HG03354 (cell line): Measurements from ENCODE around the gene PARD3B.

ENCODE experiments used
- ATAC-seq: cut with Tn5 transposase; IDR thresholded peaks from one replicate; pipeline ENCODE4 v1.9.1; 2021; ENCODE audit warnings: mild to moderate bottlenecking; ENCODE audit not compliant: unreplicated experiment, poor library complexity, severe bottlenecking

Gene PARD3B

DNA sequence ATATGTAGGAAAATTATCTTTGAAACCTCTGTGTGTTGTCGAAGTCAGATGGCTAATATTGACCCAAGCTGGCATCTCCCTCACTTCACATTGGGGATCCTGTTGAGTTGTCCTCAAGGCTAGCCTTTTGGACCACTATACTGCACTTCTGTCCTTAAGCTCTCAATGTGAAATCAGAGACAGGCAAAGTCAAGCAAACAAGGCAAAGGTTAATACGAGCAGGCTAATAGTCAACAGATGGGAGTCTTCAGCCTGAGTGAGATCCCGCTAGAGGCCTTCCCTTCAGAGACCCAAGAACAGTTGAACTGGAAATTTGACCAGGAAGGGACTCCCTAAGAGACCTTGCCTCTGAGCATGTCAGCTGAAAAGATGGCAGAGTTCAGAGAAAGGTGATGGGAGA, 475.4 kb downstream of the PARD3B start:
- no peak for ATAC-seq

GRCh38 chr2:205022841-205023240, 477.6 kb downstream of the PARD3B start:
- no peak for ATAC-seq

DNA sequence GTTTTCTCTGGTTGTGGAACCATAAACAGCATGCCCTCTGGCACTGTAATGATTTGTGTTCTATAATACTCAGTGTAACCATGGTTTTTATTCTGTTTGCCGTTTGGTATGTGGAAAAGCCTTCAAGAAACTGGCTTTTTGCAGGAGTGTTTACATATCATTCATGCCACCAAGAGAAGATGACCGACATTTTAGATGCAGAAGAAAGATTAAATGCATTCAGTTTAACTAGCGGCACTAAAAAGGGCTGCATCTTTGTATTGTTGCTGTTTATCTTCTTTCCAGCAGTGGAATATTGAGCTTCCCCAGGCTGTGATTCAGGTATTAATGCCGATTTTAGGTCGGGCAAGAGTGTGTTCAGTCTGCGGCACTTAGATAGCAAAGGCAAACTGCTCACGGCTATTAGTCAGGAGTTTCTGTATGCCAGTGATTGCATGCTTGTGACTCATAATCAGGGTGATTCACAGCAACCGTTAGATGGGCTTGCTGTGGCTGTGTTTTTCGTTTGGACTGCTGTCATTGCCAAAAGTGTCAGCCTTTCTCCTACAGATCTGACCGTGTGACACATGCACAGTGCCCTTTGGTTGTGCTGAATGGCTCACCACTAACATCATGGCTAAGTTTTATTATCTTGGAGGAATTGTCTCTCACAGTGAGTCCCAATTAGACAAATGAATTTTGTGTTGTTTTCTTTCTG, 479.7 kb downstream of the PARD3B start:
- no peak for ATAC-seq

DNA sequence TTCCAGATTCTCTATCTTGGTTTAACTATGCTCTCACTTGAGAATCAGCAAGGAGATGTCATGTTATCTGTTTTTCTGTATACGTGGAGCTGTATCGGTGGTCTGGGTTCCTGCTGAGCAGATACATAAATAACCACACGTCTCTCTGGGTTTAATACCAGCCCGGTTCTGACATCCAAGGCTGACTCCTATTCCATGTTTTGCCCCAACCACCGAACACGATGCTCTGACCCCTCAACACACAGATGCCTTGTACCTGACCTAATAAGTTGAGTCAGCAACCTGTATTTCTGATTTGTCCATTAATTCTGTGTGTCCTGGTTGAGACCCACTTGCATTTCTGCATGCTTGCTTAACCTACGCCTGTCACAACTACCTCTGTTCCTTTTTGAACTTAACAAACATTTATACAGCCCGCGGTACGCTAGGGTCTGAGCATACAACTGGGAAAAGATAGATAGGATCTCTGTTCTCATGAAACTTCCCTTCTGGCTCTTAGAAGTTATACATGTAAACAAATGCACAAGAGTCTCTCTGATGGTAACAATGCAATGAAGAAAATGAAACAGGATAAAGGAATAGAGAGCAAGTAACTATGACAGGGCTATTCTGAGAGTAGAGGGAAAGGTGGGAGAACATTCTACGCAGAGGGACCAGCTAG, 480.4 kb downstream of the PARD3B start:
- ATAC-seq = no peak

DNA sequence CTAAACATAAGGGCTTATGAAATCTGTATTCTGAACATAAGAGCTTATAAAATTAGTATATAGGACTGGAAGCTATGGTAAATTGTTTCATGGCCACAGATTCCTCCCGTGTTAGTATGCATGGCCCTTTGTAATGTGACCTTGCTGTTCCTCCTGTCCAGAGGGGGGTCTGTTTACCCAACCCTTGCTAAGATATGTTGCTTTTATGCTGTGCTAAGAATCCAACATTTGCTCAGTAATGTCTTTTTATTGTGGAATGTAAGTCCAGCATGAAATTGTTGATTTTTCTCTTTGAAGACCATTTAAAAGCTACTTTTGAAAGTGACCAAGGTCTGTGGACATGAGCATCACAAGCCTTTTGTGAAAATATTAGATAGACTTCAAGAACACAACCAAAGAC, 485.4 kb downstream of the PARD3B start:
- no peak for ATAC-seq

DNA sequence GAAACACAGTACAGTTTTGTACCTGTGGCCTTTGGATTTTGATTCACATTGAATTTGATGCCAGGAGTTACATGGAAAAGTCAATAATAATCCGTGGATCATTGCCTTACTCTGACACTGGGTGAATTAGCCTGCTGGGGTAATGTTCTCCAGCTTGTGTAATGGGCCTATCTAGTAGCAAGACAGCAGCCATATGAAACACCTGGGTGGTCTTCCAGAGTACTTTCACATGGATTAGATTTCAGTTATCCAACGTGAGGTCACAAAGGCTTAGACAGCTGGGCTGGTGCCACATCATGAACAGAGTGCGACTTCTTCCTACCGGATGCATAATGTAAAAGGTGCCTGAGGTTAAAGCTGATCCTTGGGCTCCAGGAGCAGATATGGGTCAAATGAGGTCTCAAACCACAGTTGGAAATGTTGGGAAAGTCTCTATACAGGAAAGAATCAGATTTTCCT, 486.8 kb downstream of the PARD3B start:
- ATAC-seq = no peak

DNA sequence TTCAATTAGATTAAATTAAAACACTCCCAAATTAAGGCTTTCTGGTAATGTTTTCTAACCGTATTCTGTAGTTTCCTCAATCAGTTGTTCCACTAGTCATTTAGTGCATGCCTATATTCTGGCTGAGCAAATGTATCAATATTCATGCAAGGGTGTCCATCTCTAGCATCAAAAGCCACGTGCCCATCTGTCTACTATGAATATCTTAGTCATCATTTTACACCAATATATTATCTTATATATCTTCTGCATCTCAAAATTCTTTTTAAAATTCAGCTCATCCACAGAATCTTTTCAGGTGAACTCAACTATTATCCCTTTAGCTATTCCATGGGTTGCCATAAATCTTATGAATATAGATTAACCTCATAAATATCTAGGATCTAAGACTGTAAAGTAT, 488.2 kb downstream of the PARD3B start:
- ATAC-seq = no peak

GRCh38 chr2:205034034-205034433, 488.8 kb downstream of the PARD3B start:
- no peak for ATAC-seq

GRCh38 chr2:205040323-205040722, 495.0 kb downstream of the PARD3B start:
- ATAC-seq = no peak

DNA sequence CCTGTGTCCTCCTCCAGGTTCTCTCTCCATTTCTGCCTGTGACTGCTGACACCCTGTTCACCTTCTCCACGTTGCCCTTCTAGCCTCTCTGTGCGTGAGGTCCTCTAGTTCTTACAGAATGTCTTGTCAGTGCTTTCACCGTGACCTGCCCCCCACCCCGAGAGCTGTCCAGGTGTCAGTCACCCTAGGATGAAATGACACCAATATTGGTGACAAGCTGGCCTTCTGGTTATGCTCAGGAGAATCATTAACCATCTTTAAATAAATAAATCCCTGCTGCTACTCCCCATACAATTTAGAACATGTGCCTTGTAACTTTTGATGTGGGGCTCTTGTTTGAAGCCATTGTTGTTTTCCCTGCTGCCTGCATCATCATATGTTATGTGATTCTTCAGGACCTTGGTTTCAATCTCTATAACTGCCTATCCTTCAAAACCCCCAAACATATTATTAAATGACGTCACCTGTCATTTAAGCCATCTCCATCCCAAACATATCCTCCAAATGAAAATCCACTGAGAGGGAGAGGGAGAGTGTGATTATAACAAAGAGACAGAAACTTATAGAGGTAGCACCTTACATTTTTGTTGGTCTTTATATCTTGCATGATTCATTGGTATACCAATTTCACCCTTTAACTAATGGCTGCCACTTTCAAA, 496.3 kb downstream of the PARD3B start:
- no peak for ATAC-seq

DNA sequence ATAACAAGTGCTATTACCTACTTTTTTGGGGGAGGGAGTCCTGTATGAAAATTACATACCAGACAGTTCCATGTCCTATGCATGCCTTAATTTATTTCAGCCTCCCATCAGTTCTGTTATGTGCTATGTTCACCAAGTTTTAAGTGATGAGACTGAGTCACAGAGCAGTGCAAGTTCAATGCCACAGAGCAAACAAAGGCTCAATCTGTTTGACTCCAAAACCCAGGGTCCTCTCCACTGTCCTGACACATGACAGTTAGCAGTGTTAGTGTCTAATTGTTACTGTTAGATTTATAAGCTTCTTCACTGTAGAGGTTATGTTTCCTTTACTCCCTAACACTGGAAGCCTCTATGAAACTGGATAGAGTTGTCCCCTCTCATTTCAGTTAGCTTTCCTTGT, 498.0 kb downstream of the PARD3B start:
- ATAC-seq = no peak

- no peak for ATAC-seq
These were observed 500.4 kb downstream of the PARD3B start for GRCh38 chr2:205045706-205046105.

DNA sequence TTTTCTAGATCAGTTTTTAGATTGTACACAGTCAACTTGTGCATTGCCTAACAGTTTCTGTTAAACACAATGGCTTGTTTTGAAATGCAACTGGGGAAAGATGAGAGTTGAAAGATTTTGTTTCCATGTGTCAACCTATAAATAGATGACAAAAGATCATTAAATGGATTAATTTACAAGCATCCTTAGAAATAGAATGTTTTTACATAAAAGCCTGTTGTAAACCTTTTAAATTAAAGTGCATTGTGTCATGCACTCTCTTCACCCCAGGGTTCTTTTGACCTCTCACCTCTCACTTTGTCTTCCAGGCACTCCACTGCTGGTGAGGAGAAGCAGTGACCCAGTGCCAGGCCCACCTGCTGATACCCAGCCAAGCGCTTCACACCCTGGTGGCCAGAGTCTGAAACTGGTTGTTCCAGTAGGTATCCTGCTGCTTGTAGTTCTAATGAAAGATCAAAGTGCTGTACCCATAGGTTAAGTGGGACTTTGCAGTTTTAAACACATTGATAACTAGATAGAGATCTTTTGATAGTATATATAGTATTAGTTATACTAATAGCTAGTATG, 502.1 kb downstream of the PARD3B start:
- no peak for ATAC-seq

DNA sequence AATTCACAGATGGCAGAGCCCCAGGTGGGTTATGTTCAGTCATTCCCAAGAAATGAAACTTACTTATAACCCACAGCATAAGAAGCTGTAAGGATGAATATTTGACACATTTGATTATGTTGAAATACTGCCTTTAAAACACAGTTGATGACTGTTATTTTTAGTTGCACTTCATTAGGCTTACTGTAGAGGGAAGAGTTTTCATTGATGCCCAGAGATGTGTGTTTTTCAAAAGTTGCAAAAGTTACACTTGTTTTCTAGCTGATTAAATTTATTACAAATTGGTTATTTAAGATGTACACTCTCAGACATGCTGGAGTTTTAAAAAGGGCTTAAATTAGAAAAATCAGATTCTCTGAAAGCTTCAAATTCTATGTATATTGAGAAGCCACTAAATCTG, 506.1 kb downstream of the PARD3B start:
- ATAC-seq = no peak

DNA sequence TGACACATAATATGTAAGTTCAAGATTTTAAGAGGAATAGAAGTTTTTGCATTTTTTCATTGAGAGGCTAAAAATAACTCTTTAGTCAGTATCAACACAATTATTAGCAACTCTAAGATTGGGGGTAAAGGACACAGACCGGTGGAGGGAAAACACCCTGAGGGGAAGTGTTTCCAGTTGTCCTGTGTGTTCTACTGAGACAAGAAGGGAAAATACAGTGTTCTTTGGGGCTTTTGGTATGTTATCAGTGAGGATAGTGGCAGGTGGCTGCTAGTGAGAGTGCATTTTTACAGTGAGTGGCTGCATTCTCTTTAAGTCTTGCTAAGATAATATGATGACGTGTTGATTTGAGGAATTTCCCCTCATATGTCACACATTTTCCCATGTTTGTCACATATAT, 507.5 kb downstream of the PARD3B start:
- no peak for ATAC-seq

- no peak for ATAC-seq
These were observed 508.6 kb downstream of the PARD3B start for GRCh38 chr2:205053827-205054410.

GRCh38 chr2:205054789-205055188, 509.5 kb downstream of the PARD3B start:
- no peak for ATAC-seq

GRCh38 chr2:205055251-205055650, 510.0 kb downstream of the PARD3B start:
- no peak for ATAC-seq

GRCh38 chr2:205056151-205056561, 510.9 kb downstream of the PARD3B start:
- no peak for ATAC-seq

- ATAC-seq = no peak
These were observed 513.1 kb downstream of the PARD3B start for GRCh38 chr2:205058409-205058808.
